Measurements from ENCODE around the gene LENG9.

GRCh38 chr19:54459282-54460229 lies 4.0 kb downstream of the LENG9 start:
- no peak for TF ChIP-seq CTCF (IDR thresholded peaks at IDR 0.05)
- TF ChIP-seq EP300 (IDR thresholded peaks at IDR 0.05), result no peak
- no peak for TF ChIP-seq POLR2A (IDR thresholded peaks at IDR 0.05)

Measured in tibial nerve (tissue), 4 donors.